ENCODE data around the gene CXCL17. TPM values are rescaled to one million over a fixed set of nuclear protein-coding genes. Genes with fewer than 3 reads are reported as not detected.
"Not testable (repeated sequence)": the region's sequence is repeated elsewhere in the genome, so short reads cannot be mapped to it uniquely, and the experiment has no call there.

Gene CXCL17
- polyA plus RNA-seq, 4 donors, result 0.27 to 0.64 TPM; not detected in 2

- DNase-seq (ENCODE audit: low read depth in 4 of 4, low spot score in 3 of 4), result no peak
Measured at GRCh38 chr19:42466521-42467182, 23.9 kb upstream of the CXCL17 start.

- no peak for DNase-seq (ENCODE audit: low read depth in 4 of 4, low spot score in 3 of 4)
Measured at GRCh38 chr19:42465827-42466280, 23.1 kb upstream of the CXCL17 start.

GRCh38 chr19:42461700-42462324 lies 19.1 kb upstream of the CXCL17 start:
- no peak for DNase-seq (ENCODE audit: low read depth in 4 of 4, low spot score in 3 of 4)

- not testable (repeated sequence) for DNase-seq (ENCODE audit: low read depth in 4 of 4, low spot score in 3 of 4)
Measured at GRCh38 chr19:42461231-42461630, 18.5 kb upstream of the CXCL17 start.

- no peak for DNase-seq (ENCODE audit: low read depth in 4 of 4, low spot score in 3 of 4)
Measured at GRCh38 chr19:42459926-42460325, 17.2 kb upstream of the CXCL17 start.

DNA sequence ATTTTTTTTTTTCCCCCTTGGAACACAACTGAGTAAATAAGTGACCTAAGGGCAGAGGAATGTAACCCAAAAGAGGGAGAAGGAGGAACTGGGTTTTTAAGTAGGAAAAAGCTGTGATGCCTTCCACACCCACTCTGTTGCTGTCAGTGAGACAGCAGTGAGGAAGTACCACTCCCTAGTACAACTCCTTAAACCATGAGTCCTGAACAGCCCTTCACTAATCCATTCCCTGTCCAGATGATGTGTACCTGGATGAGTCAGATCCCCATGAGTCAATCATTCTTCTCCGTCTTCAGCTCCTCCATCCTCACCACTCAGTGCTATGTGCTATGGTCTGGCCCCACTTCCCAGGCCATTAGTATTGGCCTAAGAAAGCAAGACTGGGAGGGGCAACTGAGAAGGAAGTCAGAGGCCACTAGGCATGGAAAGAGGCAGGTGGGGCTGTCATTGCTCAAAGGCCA lies 12.9 kb upstream of the CXCL17 start:
- no peak for DNase-seq (ENCODE audit: low read depth in 4 of 4, low spot score in 3 of 4)

DNA sequence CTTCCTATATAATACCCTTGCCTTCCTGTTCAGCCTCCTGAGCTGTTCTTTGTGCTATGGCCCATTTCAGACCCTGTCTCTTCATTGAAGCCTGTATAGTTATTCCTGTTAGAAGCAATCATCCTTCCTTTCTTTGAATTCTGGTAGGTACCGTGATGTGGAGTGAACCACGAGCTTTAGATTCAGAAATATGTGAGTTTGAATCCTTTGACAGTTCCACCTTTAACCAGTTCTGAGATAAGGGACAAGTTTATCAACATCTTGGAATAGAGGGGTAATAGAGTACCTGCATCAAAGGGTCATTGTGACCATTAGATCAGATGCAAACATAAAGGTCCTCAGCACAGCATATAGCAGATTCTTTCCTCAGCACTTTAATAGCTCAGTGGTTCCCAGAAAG lies 12.3 kb upstream of the CXCL17 start:
- no peak for DNase-seq (ENCODE audit: low read depth in 4 of 4, low spot score in 3 of 4)

- DNase-seq (ENCODE audit: low read depth in 4 of 4, low spot score in 3 of 4), result no peak
Measured at GRCh38 chr19:42452590-42452989, 9.8 kb upstream of the CXCL17 start.

DNA sequence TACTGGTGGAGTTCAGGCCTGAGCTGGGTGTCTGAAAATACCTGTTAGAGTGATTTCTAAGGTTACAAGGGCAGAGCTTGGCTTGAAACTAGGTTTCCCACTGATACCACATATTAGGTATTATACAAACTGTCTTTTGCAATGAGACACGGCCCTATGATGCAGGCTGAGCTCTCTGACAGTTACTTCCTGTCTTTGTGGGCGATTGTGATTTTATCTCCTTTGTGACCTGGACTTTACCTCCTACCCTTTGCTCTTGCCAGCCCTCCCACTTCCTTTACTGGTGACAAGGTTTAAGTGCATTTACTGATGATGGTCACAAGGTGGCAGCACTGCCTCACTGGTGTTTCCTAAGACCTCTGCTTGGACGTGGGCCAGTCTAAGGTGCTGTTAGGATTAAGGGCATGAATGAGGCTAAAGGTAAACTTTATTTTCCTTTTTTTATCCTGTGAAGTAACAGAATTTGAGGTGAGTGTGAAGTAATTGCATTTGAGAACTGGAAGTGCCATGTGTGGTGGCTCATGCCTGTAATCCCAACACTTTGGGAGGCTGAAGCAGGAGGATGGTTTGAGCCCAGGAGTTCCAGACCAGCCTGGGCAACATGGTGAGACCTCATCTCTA lies 7.7 kb upstream of the CXCL17 start:
- peak; percentile 69 to 77 (median 70) for DNase-seq (ENCODE audit: low read depth in 4 of 4, low spot score in 3 of 4)

DNA sequence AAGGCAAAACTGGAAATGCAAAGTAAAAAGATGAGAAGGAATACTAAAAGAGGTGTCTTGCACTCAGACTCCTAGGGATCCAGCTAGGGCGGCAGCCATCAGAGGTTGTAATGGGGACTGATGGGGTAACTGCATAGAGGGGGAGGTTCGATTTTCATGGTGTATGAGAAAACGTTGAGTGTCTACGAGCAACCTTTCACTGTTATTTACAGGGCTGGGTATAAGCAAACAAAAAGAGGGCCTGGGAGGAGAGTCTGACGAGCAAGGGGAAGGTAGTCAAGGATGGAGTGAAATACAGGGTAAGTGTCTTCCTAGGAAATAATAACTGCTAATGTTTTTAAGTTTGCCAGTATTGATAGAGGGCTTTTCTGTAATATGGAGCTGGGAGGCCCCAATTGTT lies 5.6 kb upstream of the CXCL17 start:
- DNase-seq (ENCODE audit: low read depth in 4 of 4, low spot score in 3 of 4), result not testable (repeated sequence)

- DNase-seq (ENCODE audit: low read depth in 4 of 4, low spot score in 3 of 4), result no peak
Measured at GRCh38 chr19:42445948-42446347, 3.2 kb upstream of the CXCL17 start.

DNA sequence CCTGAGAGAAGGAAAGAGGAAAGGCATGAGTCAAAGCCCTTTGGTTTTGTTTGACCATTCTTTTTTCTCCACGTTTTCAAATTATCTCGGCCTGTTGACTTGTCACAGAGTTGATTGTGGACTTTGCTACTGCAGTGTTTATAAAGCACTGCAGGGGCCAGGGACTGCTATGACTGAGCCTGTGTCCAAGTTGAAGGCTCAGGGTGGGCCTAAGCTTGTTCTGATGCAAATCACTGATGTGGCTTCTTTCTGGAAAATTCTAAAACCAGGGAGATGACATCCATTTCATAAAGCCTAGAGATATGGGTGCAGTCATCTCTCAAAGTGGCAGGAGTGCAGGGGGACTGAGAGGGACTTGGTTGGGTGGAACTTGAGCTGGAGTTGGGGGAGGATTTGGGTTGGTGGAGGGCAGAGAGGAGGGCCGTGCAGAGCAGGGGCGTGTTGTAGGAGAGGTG lies 1.2 kb upstream of the CXCL17 start:
- no peak for DNase-seq (ENCODE audit: low read depth in 4 of 4, low spot score in 3 of 4)

- no peak for DNase-seq (ENCODE audit: low read depth in 4 of 4, low spot score in 3 of 4)
Measured at GRCh38 chr19:42441049-42441445, 1.7 kb downstream of the CXCL17 start.

DNA sequence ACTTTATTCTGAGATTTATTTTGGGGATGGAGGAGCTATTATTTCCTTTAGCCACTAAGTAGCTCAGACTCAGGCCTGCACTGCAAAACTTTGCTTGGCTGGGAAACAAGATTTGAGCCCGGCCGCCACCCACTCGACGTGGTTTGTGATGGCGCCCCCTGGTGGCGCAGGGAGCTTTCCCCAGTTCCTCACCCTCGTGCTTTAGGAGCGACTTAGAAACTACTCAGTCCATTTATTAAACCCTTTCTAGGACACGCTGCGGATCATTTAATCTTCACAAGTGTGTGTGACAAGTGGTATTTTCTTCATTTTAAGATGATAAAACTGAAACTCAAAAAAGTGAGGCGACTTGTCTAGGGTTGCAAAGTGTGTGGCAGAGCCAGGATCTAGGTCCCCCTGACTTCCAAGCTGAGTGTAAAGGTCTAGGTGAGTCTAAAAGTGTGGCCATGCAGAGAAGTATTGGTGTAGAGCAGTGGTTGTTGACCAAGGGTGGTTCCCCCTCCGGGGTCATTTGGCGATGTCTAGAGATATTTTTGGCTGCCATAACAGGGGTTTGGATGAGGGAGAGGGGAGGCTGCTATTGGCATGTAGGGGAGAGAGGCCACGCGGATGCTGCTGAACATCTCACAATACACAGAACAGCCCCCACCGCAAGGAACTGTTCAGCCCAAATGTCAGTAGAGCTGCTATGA lies 2.2 kb downstream of the CXCL17 start:
- peak in 1 of 4 donors; percentile 41 for DNase-seq (ENCODE audit: low read depth in 4 of 4, low spot score in 3 of 4)

DNA sequence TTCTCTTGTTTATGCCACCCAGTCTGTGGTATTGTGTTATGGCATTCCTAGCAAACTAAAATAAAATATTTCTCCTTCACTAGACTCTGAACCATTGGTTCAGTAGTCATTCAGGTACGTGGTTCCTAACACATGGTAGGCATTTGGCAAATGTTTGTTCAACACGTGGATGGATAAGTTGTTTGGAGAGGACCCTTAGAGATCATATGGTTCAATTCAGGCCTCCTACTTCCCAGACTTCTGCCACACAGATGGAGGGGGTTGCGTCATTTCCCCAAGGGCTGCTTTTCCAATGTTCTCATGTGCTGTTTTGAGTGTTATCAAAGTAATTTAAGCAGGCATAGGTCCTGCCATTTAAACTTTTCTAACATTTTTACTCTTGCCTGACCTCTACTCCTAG lies 6.7 kb downstream of the CXCL17 start:
- no peak for DNase-seq (ENCODE audit: low read depth in 4 of 4, low spot score in 3 of 4)

DNA sequence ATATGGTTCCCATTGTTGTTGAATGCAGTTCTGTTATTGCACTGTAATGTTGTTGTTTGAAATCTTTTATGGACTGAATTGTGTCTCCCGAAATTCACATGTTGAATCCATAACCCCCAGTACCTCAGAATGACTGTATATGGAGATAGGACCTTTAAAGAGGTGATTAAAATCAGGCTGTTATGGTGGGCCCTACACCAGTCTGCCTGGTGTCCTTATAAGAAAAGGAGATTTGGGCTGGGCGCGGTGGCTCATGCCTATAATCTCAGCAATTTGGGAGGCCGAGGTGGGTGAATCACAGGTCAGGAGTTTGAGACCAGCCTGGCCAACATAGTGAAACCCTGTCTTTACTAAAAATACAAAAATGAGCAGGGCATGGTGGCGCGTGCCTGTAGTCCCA lies 7.4 kb downstream of the CXCL17 start:
- DNase-seq (ENCODE audit: low read depth in 4 of 4, low spot score in 3 of 4), result no peak

DNA sequence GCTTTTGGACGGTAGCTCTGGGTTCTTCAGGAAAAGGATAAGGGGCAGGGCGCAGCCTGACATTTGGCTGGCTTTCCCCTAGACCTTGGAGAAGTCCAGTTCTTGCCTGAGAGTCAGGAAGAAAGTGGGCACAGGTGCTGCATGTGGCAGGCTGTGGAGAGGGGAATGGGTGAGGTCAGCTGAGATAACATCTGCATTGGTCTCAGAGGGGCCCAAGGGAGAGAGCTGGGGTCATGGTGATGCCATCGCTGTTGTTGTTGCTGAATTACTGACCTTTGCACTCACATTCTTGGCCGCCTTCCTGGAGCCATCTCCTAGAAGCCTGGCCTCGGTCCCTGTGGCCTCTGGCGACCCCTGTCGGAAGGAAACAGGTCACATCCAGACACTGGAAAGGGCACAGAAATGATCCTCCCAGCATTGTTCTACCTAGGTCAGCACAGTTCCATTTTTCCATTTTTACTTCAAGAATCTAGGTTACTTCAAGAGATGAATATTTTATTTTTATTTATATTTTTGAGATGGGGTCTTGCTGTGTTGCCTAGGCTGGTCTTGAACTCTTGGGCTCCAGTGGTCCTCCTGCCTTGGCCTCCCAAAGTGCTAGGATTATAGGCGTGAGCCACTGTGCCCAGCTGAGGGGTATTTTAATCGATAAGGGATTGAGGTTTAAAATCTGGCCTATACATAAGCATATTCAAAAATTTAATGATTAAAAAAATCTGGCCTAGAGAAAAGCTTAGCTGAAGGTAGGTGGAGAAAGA lies 9.1 kb downstream of the CXCL17 start:
- peak in 3 of 4 donors; percentile 45 to 56 (median 53) for DNase-seq (ENCODE audit: low read depth in 4 of 4, low spot score in 3 of 4)

GRCh38 chr19:42431486-42431885 lies 11.3 kb downstream of the CXCL17 start:
- DNase-seq (ENCODE audit: low read depth in 4 of 4, low spot score in 3 of 4), result no peak

DNA sequence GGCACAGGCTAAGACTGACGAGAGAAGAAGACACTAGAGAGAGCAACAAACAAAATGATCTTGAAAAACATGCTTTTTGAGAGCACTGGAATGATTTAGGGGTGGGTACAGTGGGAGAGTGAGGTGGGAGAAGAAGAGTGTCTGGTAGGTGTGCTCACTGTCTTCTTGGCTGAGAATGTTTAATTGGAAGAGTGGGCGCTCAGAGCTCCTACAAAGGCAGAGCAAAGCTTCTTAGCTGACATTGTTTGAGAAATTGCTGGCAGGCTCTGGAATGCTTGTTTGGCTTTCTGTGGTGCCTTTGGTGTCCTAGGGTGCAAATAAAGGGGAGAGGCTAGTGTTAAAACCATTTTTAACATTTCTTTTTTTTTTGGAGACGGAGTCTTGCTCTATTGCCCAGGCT lies 14.1 kb downstream of the CXCL17 start:
- no peak for DNase-seq (ENCODE audit: low read depth in 4 of 4, low spot score in 3 of 4)

DNA sequence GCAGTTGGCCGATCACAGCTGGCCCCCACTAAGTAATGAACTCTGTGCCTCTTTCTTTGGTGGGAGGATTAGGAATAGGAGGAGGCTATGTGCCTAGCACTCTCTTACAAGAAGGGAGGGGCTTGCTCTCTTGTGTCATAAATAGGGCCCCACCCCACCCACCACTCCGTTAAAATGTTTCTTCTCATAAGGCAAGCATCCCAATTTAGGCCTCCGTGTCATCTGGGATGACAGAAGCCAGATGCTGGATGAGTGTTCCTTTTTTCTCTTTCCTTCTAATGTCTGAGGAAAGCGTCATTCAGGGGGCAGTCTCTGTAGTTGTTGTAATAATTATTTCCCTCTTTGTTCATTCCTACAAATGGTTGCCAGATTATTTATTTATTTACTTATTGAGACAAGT lies 15.4 kb downstream of the CXCL17 start, which contains the start of gene LIPE:
LIPE (minus strand) TSS at position 76 of the 400 bp plus-strand sequence. CDS start 239 bp downstream, outside the sequence.
- DNase-seq (ENCODE audit: low read depth in 4 of 4, low spot score in 3 of 4), result peak in 3 of 4 donors; percentile 34 to 49 (median 46)

Measured in right renal pelvis (tissue), 4 donors.